ENCODE measurements around the gene CEMP1.
"Not testable (repeated sequence)": the region's sequence is repeated elsewhere in the genome, so short reads cannot be mapped to it uniquely, and the experiment has no call there.

DNA sequence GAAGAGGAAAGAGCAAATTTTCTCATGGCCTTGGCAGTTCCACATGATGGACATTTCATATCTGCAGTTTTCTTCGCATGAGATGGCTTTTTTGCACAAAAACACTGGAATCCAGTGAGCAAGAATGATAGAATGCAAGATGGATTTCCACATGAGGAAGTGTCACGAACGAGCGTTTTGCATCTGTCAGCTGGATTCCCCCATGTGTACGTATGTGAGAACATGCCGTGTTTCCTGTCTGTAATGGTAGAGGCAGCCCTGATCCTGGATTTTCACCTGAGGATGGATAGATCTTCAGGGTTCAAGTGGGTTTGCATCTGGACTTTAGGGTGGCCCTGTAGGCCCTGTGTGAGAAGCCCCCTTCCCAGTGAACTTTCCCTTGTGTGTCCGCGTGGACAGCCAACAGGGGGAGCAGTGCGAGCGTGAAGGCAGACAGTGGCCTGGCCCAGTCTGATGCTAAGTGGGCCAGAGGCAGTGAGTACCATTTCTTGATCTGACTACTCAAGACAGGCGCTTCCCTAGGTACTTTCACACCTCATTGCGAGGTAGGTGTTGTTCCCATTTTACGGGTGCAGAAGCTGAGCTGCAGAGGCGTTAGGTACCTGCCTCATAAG lies 8.7 kb upstream of the CEMP1 start:
- TF ChIP-seq, protein P1, sequence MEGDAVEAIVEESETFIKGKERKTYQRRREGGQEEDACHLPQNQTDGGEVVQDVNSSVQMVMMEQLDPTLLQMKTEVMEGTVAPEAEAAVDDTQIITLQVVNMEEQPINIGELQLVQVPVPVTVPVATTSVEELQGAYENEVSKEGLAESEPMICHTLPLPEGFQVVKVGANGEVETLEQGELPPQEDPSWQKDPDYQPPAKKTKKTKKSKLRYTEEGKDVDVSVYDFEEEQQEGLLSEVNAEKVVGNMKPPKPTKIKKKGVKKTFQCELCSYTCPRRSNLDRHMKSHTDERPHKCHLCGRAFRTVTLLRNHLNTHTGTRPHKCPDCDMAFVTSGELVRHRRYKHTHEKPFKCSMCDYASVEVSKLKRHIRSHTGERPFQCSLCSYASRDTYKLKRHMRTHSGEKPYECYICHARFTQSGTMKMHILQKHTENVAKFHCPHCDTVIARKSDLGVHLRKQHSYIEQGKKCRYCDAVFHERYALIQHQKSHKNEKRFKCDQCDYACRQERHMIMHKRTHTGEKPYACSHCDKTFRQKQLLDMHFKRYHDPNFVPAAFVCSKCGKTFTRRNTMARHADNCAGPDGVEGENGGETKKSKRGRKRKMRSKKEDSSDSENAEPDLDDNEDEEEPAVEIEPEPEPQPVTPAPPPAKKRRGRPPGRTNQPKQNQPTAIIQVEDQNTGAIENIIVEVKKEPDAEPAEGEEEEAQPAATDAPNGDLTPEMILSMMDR (IDR thresholded peaks at IDR 0.05; ENCODE audit: low read depth, low read length, poor library complexity, severe bottlenecking): peak; percentile 63
- not testable (repeated sequence) for TF ChIP-seq EZH2phosphoT487 (IDR thresholded peaks at IDR 0.05; ENCODE audit: borderline replicate concordance, low read length)
